GM23338 (cell line): ENCODE measurements around the gene PLBD2. TPM values are rescaled to one million over a fixed set of nuclear protein-coding genes. Genes with fewer than 3 reads are reported as not detected.

ENCODE experiments used
- ATAC-seq: fragments of 200-7000 bp; cut with Tn5 transposase; 3 replicates; pipeline ENCODE4 v1.9.1; 2020
- DNase-seq: peaks from one replicate; pipeline ENCODE4 v3.0.0-alpha.2; 2015; ENCODE audit warnings: low spot score
- H2AFZ ChIP-seq: fragments of 200-600 bp; sonication (generic); 2 replicates; pipeline ENCODE4 v1.8.0; 2016; ENCODE audit warnings: antibody characterized with exemption, mild to moderate bottlenecking, moderate library complexity
- H3F3A ChIP-seq: fragments of 200-600 bp; sonication (generic); replicated peaks from 2 replicates; pipeline ENCODE4 v1.8.0; 2017; ENCODE audit warnings: antibody characterized with exemption, mixed run types, low read depth
- H3K27ac ChIP-seq: fragments of 200-600 bp; sonication (generic); 2 replicates; pipeline ENCODE4 v1.6.1; 2016; ENCODE audit warnings: low read depth
- H3K27me3 ChIP-seq: fragments of 200-600 bp; sonication (generic); 2 replicates; pipeline ENCODE4 v1.8.0; 2016; ENCODE audit warnings: mild to moderate bottlenecking, mixed run types, moderate library complexity; ENCODE audit not compliant: insufficient read depth
- H3K36me3 ChIP-seq: fragments of 200-600 bp; sonication (generic); 2 replicates; pipeline ENCODE4 v1.8.0; 2016; ENCODE audit warnings: mild to moderate bottlenecking; ENCODE audit not compliant: insufficient read depth
- H3K4me1 ChIP-seq: fragments of 200-600 bp; sonication (generic); 2 replicates; pipeline ENCODE4 v1.8.0; 2016; ENCODE audit warnings: mild to moderate bottlenecking, moderate library complexity; ENCODE audit not compliant: insufficient read depth
- H3K4me2 ChIP-seq: fragments of 200-600 bp; sonication (generic); 2 replicates; pipeline ENCODE4 v1.7.1; 2017; ENCODE audit warnings: mixed run types
- H3K4me3 ChIP-seq: fragments of 200-600 bp; sonication (generic); 2 replicates; pipeline ENCODE4 v1.6.1; 2016; ENCODE audit warnings: mixed run types
- H3K79me2 ChIP-seq: fragments of 200-600 bp; sonication (generic); replicated peaks from 2 replicates; pipeline ENCODE4 v1.8.0; 2017; ENCODE audit warnings: mild to moderate bottlenecking; ENCODE audit not compliant: insufficient read depth
- H3K9me2 ChIP-seq: fragments of 200-600 bp; sonication (generic); 2 replicates; pipeline ENCODE4 v1.8.0; 2017; ENCODE audit not compliant: insufficient read depth
- H4K20me1 ChIP-seq: fragments of 200-600 bp; sonication (generic); replicated peaks from 2 replicates; pipeline ENCODE4 v1.8.0; 2017; ENCODE audit warnings: mild to moderate bottlenecking; ENCODE audit not compliant: insufficient read depth
- H3K27ac Mint-ChIP-seq: 2 replicates; pipeline ENCODE4 v1.8.0; 2020; ENCODE audit warnings: inconsistent platforms, mild to moderate bottlenecking, moderate library complexity, mixed read lengths
- H3K27me3 Mint-ChIP-seq: 3 replicates; pipeline ENCODE4 v1.8.0; 2022; ENCODE audit warnings: low read depth, mild to moderate bottlenecking, moderate library complexity, mixed read lengths, inconsistent platforms; ENCODE audit not compliant: insufficient read depth, poor library complexity
- H3K36me3 Mint-ChIP-seq: 3 replicates; pipeline ENCODE4 v1.8.0; 2021; ENCODE audit warnings: low read depth, mild to moderate bottlenecking, inconsistent platforms, moderate library complexity, mixed read lengths
- H3K4me1 Mint-ChIP-seq: 3 replicates; pipeline ENCODE4 v1.8.0; 2020; ENCODE audit warnings: mild to moderate bottlenecking, inconsistent platforms, mixed read lengths
- H3K4me3 Mint-ChIP-seq: 3 replicates; pipeline ENCODE4 v1.8.0; 2021; ENCODE audit warnings: moderate library complexity, mild to moderate bottlenecking, inconsistent platforms, mixed read lengths
- H3K9me3 Mint-ChIP-seq: 3 replicates; pipeline ENCODE4 v1.8.0; 2020; ENCODE audit warnings: moderate library complexity, mild to moderate bottlenecking, inconsistent platforms, mixed read lengths
- NANOG ChIP-seq: IDR thresholded peaks from 2 replicates; pipeline ENCODE4 v1.6.1; 2016; ENCODE audit warnings: antibody characterized with exemption, borderline replicate concordance
- polyA plus RNA-seq: library from polyadenylated mRNA; unstranded; fragments of >200 nt; fragmentation: Nextera tagmentation; extraction: Ambion mirVana; gene quantifications from 2 replicates; pipeline ENCODE4 v1.2.1, GENCODE V29; 2016
- total RNA-seq: library from RNA; depleted of rRNA; stranded (reverse); fragments of >200 nt; shearing (Covaris generic); gene quantifications from 2 replicates; pipeline ENCODE4 v1.2.3, GENCODE V29; 2014
- TF ChIP-seq, protein P1 (sequence below): IDR thresholded peaks from one replicate; pipeline ENCODE4 v1.6.1; 2018; ENCODE audit warnings: antibody characterized with exemption; ENCODE audit not compliant: unreplicated experiment
- TF ChIP-seq, protein P2 (sequence below), 2 experiments: fragments of 200-600 bp in 1 of 2; sonication (generic) in 1 of 2; conservative IDR thresholded peaks; 2 replicates each; pipeline versions ENCODE4 v1.5.1 to v1.6.1; 2016 to 2017; ENCODE audit warnings: antibody characterized with exemption in 2 of 2, low read depth in 2 of 2, mild to moderate bottlenecking in 2 of 2, moderate library complexity in 1 of 2
- TF ChIP-seq, protein P3 (sequence below): IDR thresholded peaks from 2 replicates; pipeline ENCODE4 v1.6.1; 2016; ENCODE audit warnings: antibody characterized with exemption

PLBD2 gene
- total and polyA plus RNA-seq, 2 experiments from 2014 or later, result 10.2 to 37.1 TPM

DNA sequence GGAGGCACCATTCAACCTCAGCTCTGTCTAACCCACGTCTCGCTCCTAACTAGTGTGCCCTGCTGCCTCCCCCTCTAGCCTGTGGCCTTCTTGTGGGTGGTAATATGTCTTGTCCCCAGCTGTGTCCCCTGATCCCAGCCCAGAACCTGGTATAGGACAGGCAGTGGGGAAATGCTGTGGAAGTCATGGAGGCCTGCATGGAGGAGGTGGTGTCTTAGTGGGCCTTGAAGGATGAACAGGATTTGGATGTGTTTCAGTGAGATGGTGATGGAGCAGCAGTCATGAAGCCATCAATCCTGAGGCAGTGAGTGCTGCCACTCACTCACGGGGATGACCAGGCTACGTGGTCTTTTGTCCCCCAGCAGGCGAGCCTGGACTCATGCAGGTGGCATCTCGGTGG lies 13.4 kb downstream of the PLBD2 start (continued):
- TF ChIP-seq, protein P1, sequence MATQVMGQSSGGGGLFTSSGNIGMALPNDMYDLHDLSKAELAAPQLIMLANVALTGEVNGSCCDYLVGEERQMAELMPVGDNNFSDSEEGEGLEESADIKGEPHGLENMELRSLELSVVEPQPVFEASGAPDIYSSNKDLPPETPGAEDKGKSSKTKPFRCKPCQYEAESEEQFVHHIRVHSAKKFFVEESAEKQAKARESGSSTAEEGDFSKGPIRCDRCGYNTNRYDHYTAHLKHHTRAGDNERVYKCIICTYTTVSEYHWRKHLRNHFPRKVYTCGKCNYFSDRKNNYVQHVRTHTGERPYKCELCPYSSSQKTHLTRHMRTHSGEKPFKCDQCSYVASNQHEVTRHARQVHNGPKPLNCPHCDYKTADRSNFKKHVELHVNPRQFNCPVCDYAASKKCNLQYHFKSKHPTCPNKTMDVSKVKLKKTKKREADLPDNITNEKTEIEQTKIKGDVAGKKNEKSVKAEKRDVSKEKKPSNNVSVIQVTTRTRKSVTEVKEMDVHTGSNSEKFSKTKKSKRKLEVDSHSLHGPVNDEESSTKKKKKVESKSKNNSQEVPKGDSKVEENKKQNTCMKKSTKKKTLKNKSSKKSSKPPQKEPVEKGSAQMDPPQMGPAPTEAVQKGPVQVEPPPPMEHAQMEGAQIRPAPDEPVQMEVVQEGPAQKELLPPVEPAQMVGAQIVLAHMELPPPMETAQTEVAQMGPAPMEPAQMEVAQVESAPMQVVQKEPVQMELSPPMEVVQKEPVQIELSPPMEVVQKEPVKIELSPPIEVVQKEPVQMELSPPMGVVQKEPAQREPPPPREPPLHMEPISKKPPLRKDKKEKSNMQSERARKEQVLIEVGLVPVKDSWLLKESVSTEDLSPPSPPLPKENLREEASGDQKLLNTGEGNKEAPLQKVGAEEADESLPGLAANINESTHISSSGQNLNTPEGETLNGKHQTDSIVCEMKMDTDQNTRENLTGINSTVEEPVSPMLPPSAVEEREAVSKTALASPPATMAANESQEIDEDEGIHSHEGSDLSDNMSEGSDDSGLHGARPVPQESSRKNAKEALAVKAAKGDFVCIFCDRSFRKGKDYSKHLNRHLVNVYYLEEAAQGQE, result no peak
- TF ChIP-seq NANOG, result no peak

DNA sequence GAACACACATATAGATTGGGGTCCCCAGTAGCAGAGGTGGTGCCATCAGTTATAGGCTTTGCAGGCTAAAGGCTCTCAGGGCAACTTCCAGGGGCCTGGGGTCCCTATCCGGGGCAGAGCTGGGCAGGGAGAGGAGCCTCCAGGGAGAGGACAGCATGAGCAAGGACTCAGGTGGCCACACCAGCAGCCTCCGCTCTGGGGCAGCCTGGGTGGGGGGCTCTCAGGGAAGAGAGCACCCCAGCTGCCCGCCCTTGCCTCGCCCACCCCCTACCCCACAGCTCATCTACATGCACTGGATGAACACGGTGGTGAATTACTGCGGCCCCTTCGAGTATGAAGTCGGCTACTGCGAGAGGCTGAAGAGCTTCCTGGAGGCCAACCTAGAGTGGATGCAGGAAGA lies 14.0 kb downstream of the PLBD2 start:
- Histone ChIP-seq H3K27ac (no peak overlapping the region), H3F3A (no peaks in the 10 kb centered on the region), H3K36me3 (no peaks in the 10 kb centered on the region), H3K79me2 (no peaks in the 10 kb centered on the region), H2AFZ (no peak overlapping the region), H4K20me1 (no peaks in the 10 kb centered on the region; the same call in 1 of the 2 replicates), H3K27me3 (no peaks in the 10 kb centered on the region), H3K4me3 (no peak overlapping the region), H3K4me2 (no peak overlapping the region), H3K9me2 (no peaks in the 10 kb centered on the region), H3K4me1 (no peaks in the 10 kb centered on the region)
- Mint-ChIP-seq H3K4me1 (no peaks in the 10 kb centered on the region), H3K27me3 (peaks cover 3% of the 10 kb centered on the region), H3K9me3 (no peaks in the 10 kb centered on the region; the same call in 2 of the 3 replicates), H3K27ac (no peak overlapping the region), H3K4me3 (no peak overlapping the region), H3K36me3 (peaks cover 21% of the 10 kb centered on the region)
- TF ChIP-seq, protein P2, sequence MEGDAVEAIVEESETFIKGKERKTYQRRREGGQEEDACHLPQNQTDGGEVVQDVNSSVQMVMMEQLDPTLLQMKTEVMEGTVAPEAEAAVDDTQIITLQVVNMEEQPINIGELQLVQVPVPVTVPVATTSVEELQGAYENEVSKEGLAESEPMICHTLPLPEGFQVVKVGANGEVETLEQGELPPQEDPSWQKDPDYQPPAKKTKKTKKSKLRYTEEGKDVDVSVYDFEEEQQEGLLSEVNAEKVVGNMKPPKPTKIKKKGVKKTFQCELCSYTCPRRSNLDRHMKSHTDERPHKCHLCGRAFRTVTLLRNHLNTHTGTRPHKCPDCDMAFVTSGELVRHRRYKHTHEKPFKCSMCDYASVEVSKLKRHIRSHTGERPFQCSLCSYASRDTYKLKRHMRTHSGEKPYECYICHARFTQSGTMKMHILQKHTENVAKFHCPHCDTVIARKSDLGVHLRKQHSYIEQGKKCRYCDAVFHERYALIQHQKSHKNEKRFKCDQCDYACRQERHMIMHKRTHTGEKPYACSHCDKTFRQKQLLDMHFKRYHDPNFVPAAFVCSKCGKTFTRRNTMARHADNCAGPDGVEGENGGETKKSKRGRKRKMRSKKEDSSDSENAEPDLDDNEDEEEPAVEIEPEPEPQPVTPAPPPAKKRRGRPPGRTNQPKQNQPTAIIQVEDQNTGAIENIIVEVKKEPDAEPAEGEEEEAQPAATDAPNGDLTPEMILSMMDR (conservative IDR thresholded peaks at IDR 0.05; ENCODE audit: low read depth in 2 of 2), result no peak
- TF ChIP-seq, protein P3, sequence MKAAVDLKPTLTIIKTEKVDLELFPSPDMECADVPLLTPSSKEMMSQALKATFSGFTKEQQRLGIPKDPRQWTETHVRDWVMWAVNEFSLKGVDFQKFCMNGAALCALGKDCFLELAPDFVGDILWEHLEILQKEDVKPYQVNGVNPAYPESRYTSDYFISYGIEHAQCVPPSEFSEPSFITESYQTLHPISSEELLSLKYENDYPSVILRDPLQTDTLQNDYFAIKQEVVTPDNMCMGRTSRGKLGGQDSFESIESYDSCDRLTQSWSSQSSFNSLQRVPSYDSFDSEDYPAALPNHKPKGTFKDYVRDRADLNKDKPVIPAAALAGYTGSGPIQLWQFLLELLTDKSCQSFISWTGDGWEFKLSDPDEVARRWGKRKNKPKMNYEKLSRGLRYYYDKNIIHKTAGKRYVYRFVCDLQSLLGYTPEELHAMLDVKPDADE, result no peak
- TF ChIP-seq, protein P1, result no peak
- DNase-seq, result no peak
- no peak for ATAC-seq
